ENCODE measurements around the gene PRKAR1A. TPM values are rescaled to one million over a fixed set of nuclear protein-coding genes. Genes with fewer than 3 reads are reported as not detected.

Gene PRKAR1A
- total and polyA plus RNA-seq, 2 of the 8 experiments (the other 6 are each of a cell fraction or from before 2014, with no cell fraction given) = 39.3 to 149 TPM

GRCh38 chr17:68588362-68588761, 76.1 kb downstream of the PRKAR1A start:
- DNase-seq (ENCODE audit: low read depth in 1 of 2, low spot score in 2 of 2) (no peak), FAIRE-seq (no peak)
- no peaks in the 10 kb centered on the region for H4K20me1 ChIP-seq (replicated peaks in 1 of 2; ENCODE audit: control insufficient read depth in 1 of 2, insufficient read depth in 2 of 2, low read length in 2 of 2)
- no peak overlapping the region for H2BK15ac ChIP-seq (ENCODE audit: low read length)
- no peak overlapping the region for H2BK5ac ChIP-seq (ENCODE audit: low read depth, low read length)
- H3K27me3 ChIP-seq (replicated peaks in 1 of 4; ENCODE audit: control insufficient read depth in 3 of 4, extremely low read depth in 1 of 4, insufficient read depth in 3 of 4, low read length in 3 of 4) = no peaks in the 10 kb centered on the region
- no peak overlapping the region for H2BK120ac ChIP-seq (replicated peaks; ENCODE audit: low read depth, low read length)
- peaks cover 0 to 34% (median 5%) of the 10 kb centered on the region in 4 experiments; a peak in 3 of 8 replicates for H3K36me3 ChIP-seq (ENCODE audit: control insufficient read depth in 2 of 4, insufficient read depth in 4 of 4, low read length in 3 of 4)
- H3K9ac ChIP-seq (replicated peaks in 1 of 4; ENCODE audit: extremely low read depth in 1 of 4, low read depth in 3 of 4, low read length in 3 of 4) = no peak overlapping the region
- H2AK5ac ChIP-seq (ENCODE audit: low read depth, low read length) = no peak overlapping the region
- H2BK20ac ChIP-seq (ENCODE audit: low read length) = no peak overlapping the region
- H4K91ac ChIP-seq (replicated peaks; ENCODE audit: insufficient read length, low read length) = no peak overlapping the region
- no peak overlapping the region for H3K4me2 ChIP-seq (ENCODE audit: insufficient read depth in 1 of 2, low read depth in 2 of 2, low read length in 2 of 2)
- H3K79me1 ChIP-seq (ENCODE audit: low read depth, low read length) = no peaks in the 10 kb centered on the region
- no peak overlapping the region for H3K4me3 ChIP-seq (ENCODE audit: extremely low read depth in 1 of 4, insufficient read depth in 2 of 4, low read depth in 3 of 4, low read length in 4 of 4)
- H2AFZ ChIP-seq (ENCODE audit: low read length) = no peak overlapping the region
- no peaks in the 10 kb centered on the region for H3K79me2 ChIP-seq (ENCODE audit: control insufficient read depth in 1 of 2, insufficient read depth in 2 of 2, low read length in 2 of 2)
- H3K4me1 ChIP-seq (replicated peaks in 1 of 4; ENCODE audit: control insufficient read depth in 3 of 4, insufficient read depth in 4 of 4, low read length in 3 of 4) = peaks cover 0 to 7% (median 1%) of the 10 kb centered on the region in 4 experiments; a peak in 3 of 7 replicates
- peaks cover 0 to 6% of the 10 kb centered on the region in 2 experiments; a peak in 1 of 4 replicates for H3K9me3 ChIP-seq (ENCODE audit: insufficient read depth in 2 of 2, low read depth in 1 of 2, low read length in 1 of 2)
- H2BK12ac ChIP-seq (ENCODE audit: low read depth, low read length) = no peak overlapping the region
- H3K23me2 ChIP-seq (ENCODE audit: low read depth, low read length) = no peaks in the 10 kb centered on the region
- H3K56ac ChIP-seq (replicated peaks; ENCODE audit: insufficient read length, low read depth, low read length) = no peak overlapping the region
- TF ChIP-seq TCF12 (IDR thresholded peaks at IDR 0.05; ENCODE audit: low read depth, low read length) = no peak
- no peak for TF ChIP-seq SP4 (IDR thresholded peaks at IDR 0.05; ENCODE audit: low read length)
- 68% methylated on average over 1 of the region's 1 CpG; no CpG with 5 or more reads in 1 of the 2 experiments for WGBS, 2 experiments (ENCODE audit: extremely low coverage in 1 of 2, insufficient coverage in 1 of 2, insufficient read length in 1 of 2, insufficient replicate concordance in 2 of 2, low coverage in 1 of 2, low lambda C conversion rate in 2 of 2, missing lambda C conversion rate in 1 of 2)
- no peak overlapping the region for H3K18ac ChIP-seq (ENCODE audit: extremely low read depth, low read length)
- ChIA-PET POLR2A (ENCODE audit: partially characterized antibody) (no interaction called here), CTCF (ENCODE audit: partially characterized antibody) (no interaction called here)
- H3K27ac ChIP-seq (ENCODE audit: low read depth, low read length) = no peak overlapping the region
- no peak overlapping the region for H3K14ac ChIP-seq (ENCODE audit: insufficient read length)
- no peak overlapping the region for H3K4ac ChIP-seq (replicated peaks; ENCODE audit: insufficient read length, low read depth, low read length)
- H4K8ac ChIP-seq (ENCODE audit: extremely low read depth, insufficient read depth, low read length) = no peak overlapping the region
- no peak overlapping the region for H4K5ac ChIP-seq (ENCODE audit: insufficient read length, low read depth, low read length)
- no peak overlapping the region for H3K23ac ChIP-seq (ENCODE audit: insufficient read length)
